Esophagus squamous epithelium (tissue), 5 donors: ENCODE results near the gene PARD6B. TPM values are rescaled to one million over a fixed set of nuclear protein-coding genes. Genes with fewer than 3 reads are reported as not detected.

Experiments used
- DNase-seq: peaks from one replicate; lab custom pipeline; 2025; lab: John Stamatoyannopoulos, UW
- H3K27ac ChIP-seq, 4 donors: fragments of 200-600 bp; sonication (generic); one replicate each; pipeline ENCODE4 v1.5.1; 2016 to 2019; ENCODE audit warnings: mild to moderate bottlenecking in 1 of 4
- H3K27me3 ChIP-seq, 4 donors: fragments of 200-600 bp; sonication (generic); 1 replicate in 3 of 4; 2 replicates in 1 of 4; pipeline versions ENCODE4 v1.5.1 to v1.6.0; 2017 to 2021; ENCODE audit warnings: antibody characterized with exemption in 1 of 4
- H3K36me3 ChIP-seq, 3 donors: fragments of 200-600 bp; sonication (generic); one replicate each; pipeline ENCODE4 v1.5.1; 2016 to 2019
- H3K4me1 ChIP-seq, 3 donors: fragments of 200-600 bp; sonication (generic); one replicate each; pipeline ENCODE4 v1.5.1; 2017 to 2019
- H3K4me3 ChIP-seq, 4 donors: fragments of 200-600 bp; sonication (generic); 1 replicate in 3 of 4; 2 replicates in 1 of 4; pipeline ENCODE4 v1.5.1; 2016 to 2019; ENCODE audit warnings: mild to moderate bottlenecking in 2 of 4, moderate library complexity in 1 of 4
- H3K9me3 ChIP-seq, 3 donors: fragments of 200-600 bp; sonication (generic); one replicate each; pipeline ENCODE4 v1.5.1; 2016 to 2019
- POLR2A ChIP-seq, 4 donors: fragments of 450-650 bp; IDR thresholded peaks; one replicate each; pipeline ENCODE4 v1.6.1; 2017; ENCODE audit warnings: antibody characterized with exemption in 4 of 4, mild to moderate bottlenecking in 4 of 4, moderate library complexity in 3 of 4
- WGBS, 2 donors: methylation state at CpG; one replicate each; pipeline ENCODE4 v1.1.5; 2018; 5-methylcytosine and 5-hydroxymethylcytosine counted together
- intact Hi-C: fragments of 100-400 bp; cut with DNase I; formaldehyde crosslinking; loops from one replicate; pipeline ENCODE4 v1.15.0; 2022
- total RNA-seq, 4 donors: library from RNA; depleted of rRNA; stranded (reverse); fragments of >200 nt; gene quantifications; one replicate each; pipeline ENCODE4 v1.1.0, GENCODE V29; 2016
- TF ChIP-seq, protein P1 (sequence below), 6 experiments: fragments of 450-650 bp in 4 of 6; fragments of 200-600 bp in 2 of 6; sonication (generic) in 2 of 6; IDR thresholded peaks; one replicate each; pipeline ENCODE4 v1.5.1; 2016 to 2019; ENCODE audit warnings: antibody characterized with exemption in 6 of 6, mild to moderate bottlenecking in 4 of 6, moderate library complexity in 4 of 6
- donor health status: DM: yes; HTN: yes; CAD: no.

PARD6B gene
- total RNA-seq, 4 donors from 2014 or later: 4.7 to 6.5 (median 5.3) TPM

DNA sequence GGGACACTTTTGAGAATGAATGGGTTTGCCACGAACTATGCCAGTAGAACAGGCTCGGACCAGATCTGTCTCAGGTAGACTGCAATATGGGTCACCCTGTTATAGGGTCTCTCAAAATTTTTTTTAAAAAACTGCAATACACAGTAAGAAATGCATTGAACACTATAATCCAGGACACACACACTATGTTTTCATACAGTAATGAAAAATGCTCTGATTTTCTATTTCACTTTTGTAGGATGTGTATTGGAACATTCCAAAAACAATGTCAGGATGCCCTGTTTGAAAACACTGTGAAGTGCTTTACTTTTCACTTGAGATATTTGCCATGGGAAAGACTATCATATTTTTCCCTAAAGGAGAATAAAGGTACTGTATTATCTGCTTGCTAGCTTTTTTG lies 25.1 kb downstream of the PARD6B start:
- intact Hi-C loops: no loop called here
- no peaks in the 10 kb centered on the region for H3K36me3 ChIP-seq
- no peaks in the 10 kb centered on the region for H3K9me3 ChIP-seq
- H3K4me3 ChIP-seq: no peak overlapping the region
- WGBS, 2 donors: 74 to 75% methylated on average over 2 of the region's 2 CpGs
- H3K27me3 ChIP-seq: no peaks in the 10 kb centered on the region
- no peak for DNase-seq
- TF ChIP-seq, protein P1, sequence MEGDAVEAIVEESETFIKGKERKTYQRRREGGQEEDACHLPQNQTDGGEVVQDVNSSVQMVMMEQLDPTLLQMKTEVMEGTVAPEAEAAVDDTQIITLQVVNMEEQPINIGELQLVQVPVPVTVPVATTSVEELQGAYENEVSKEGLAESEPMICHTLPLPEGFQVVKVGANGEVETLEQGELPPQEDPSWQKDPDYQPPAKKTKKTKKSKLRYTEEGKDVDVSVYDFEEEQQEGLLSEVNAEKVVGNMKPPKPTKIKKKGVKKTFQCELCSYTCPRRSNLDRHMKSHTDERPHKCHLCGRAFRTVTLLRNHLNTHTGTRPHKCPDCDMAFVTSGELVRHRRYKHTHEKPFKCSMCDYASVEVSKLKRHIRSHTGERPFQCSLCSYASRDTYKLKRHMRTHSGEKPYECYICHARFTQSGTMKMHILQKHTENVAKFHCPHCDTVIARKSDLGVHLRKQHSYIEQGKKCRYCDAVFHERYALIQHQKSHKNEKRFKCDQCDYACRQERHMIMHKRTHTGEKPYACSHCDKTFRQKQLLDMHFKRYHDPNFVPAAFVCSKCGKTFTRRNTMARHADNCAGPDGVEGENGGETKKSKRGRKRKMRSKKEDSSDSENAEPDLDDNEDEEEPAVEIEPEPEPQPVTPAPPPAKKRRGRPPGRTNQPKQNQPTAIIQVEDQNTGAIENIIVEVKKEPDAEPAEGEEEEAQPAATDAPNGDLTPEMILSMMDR (IDR thresholded peaks at IDR 0.05): no peak
- TF ChIP-seq POLR2A (IDR thresholded peaks at IDR 0.05): no peak
- peaks cover 0 to 10% (median 0%) of the 10 kb centered on the region in 3 donors for H3K4me1 ChIP-seq
- no peak overlapping the region for H3K27ac ChIP-seq

DNA sequence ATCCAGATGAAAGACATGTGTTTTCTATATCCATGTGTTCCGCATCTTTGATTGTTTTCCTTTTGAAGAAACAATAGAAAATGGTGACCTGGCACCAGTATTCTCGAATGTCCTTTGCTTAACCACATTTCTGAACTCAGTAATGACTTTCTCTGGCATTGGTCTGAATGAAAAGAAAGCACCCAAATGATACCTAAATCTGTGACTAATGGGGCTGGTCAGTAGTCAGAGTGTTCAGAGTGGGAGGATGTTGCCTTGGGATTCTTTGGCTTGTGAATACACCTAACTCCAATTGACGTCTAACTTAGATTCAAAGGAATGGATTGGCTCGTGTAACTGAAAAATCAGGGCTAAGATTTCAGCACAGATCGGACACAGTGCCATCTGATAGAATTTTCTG lies 27.1 kb downstream of the PARD6B start:
- Histone ChIP-seq H3K36me3 (no peaks in the 10 kb centered on the region), H3K27ac (no peak overlapping the region), H3K9me3 (no peaks in the 10 kb centered on the region), H3K4me3 (no peak overlapping the region), H3K4me1 (peaks cover 13 to 30% (median 14%) of the 10 kb centered on the region in 3 donors), H3K27me3 (no peaks in the 10 kb centered on the region)
- TF ChIP-seq, protein P1 (IDR thresholded peaks at IDR 0.05): no peak
- no peak for TF ChIP-seq POLR2A (IDR thresholded peaks at IDR 0.05)
- 78 to 85% methylated on average over 5 of the region's 5 CpGs for WGBS, 2 donors
- no peak for DNase-seq
- intact Hi-C loops: no loop called here

DNA sequence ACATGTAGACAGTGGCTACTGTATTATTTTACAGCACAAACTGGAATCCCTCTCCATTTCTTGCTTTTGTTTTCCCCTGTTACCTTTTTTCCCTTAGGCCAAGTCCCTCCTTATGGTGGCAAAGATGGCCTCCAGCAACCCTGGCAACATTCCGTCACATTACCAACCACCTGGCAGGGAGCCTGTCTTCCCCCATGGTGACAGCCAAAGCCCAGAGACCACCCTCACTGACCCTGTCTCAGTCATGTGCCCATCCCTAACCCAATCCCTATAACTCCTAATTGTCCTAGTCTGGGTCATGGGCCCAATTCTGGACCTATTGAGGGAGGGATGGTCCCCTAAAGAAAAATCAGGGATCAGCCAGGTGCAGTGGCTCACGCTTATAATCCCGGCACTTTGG lies 27.6 kb downstream of the PARD6B start:
- no peak for TF ChIP-seq POLR2A (IDR thresholded peaks at IDR 0.05)
- TF ChIP-seq, protein P1 (IDR thresholded peaks at IDR 0.05): no peak
- Histone ChIP-seq H3K9me3 (no peaks in the 10 kb centered on the region), H3K27ac (no peak overlapping the region), H3K4me1 (peaks cover 13 to 36% (median 14%) of the 10 kb centered on the region in 3 donors), H3K4me3 (no peak overlapping the region), H3K27me3 (no peaks in the 10 kb centered on the region), H3K36me3 (no peaks in the 10 kb centered on the region)
- 64 to 88% methylated on average over 1 of the region's 3 CpGs for WGBS, 2 donors
- DNase-seq: no peak
- intact Hi-C loops: no loop called here

DNA sequence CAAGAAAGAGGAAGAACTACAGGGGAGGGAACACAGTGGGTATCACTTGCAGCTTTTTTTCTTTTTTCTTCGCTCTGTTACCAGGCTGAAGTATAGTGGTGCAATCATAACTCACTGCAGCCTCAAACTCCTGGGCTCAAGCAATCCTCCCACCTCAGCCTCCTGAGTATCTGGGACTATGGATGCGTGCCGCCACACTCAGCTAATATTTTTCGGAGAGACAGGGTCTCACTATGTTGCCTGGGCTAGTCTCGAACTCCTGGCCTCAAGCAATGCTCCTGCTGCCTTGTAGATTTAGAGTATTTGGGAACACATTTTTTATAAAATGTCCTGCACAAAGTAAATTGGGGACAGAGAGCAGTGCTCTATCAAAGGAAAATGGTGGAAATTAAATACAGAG lies 28.3 kb downstream of the PARD6B start:
- no peak for TF ChIP-seq POLR2A (IDR thresholded peaks at IDR 0.05)
- TF ChIP-seq, protein P1 (IDR thresholded peaks at IDR 0.05): no peak
- WGBS, 2 donors: 86 to 96% methylated on average over 5 of the region's 5 CpGs
- H3K4me3 ChIP-seq: no peak overlapping the region
- H3K4me1 ChIP-seq: peaks cover 13 to 36% (median 14%) of the 10 kb centered on the region in 3 donors
- H3K9me3 ChIP-seq: no peaks in the 10 kb centered on the region
- no peaks in the 10 kb centered on the region for H3K36me3 ChIP-seq
- intact Hi-C loops: no loop called here
- no peak for DNase-seq
- no peak overlapping the region for H3K27ac ChIP-seq
- H3K27me3 ChIP-seq: no peaks in the 10 kb centered on the region

DNA sequence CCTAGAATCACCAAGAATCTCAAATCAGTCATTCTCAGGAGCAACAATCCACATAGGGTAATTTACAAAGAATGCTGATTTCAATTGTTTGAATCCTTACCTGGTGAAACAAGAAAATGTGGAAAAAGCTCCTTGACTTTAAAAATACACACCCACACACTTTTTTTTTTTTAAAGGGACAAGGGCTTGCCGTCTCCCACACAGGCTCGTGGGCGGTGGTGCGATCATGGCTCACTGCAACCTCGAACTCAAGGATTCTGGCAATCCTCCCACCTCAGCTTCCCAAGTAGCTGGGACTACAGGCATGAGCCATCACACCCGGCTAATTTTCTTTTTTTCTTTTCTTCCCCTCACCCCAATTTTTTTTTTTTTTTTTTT lies 30.7 kb downstream of the PARD6B start:
- H3K4me3 ChIP-seq: no peak overlapping the region
- TF ChIP-seq, protein P1 (IDR thresholded peaks at IDR 0.05): no peak
- TF ChIP-seq POLR2A (IDR thresholded peaks at IDR 0.05): no peak
- no peaks in the 10 kb centered on the region for H3K36me3 ChIP-seq
- no peak for DNase-seq
- no peaks in the 10 kb centered on the region for H3K9me3 ChIP-seq
- H3K4me1 ChIP-seq: peaks cover 14 to 36% (median 19%) of the 10 kb centered on the region in 3 donors
- intact Hi-C loops: no loop called here
- WGBS, 2 donors: 25 to 27% methylated on average over 6 of the region's 6 CpGs
- H3K27ac ChIP-seq: peak overlapping the region; percentile 76 to 87 (median 82)
- H3K27me3 ChIP-seq: no peaks in the 10 kb centered on the region
